ENCODE measurements around the gene HTRA3.

GRCh38 chr4:8305851-8306471 is 36.4 kb downstream of the HTRA3 start:
- no peak for TF ChIP-seq CTCF (conservative IDR thresholded peaks at IDR 0.05; ENCODE audit: low read depth, low read length)
- TF ChIP-seq EZH2phosphoT487 (IDR thresholded peaks at IDR 0.05; ENCODE audit: borderline replicate concordance, low read length), result no peak
